Hepatocyte (in vitro differentiated cells): ENCODE data around the gene DNAAF3. TPM values are rescaled to one million over a fixed set of nuclear protein-coding genes. Genes with fewer than 3 reads are reported as not detected.

Experiments
- DNase-seq: peaks from one replicate; pipeline ENCODE4 v3.0.0-alpha.2; 2016; ENCODE audit warnings: low spot score
- H2AFZ ChIP-seq: fragments of 200-600 bp; sonication (generic); 2 replicates; pipeline ENCODE4 v1.6.0; 2016; ENCODE audit warnings: antibody characterized with exemption, mild to moderate bottlenecking
- H3K27ac ChIP-seq: fragments of 200-600 bp; sonication (generic); 2 replicates; pipeline ENCODE4 v1.5.1; 2016; ENCODE audit warnings: mild to moderate bottlenecking
- H3K27me3 ChIP-seq: fragments of 200-600 bp; sonication (generic); 2 replicates; pipeline ENCODE4 v1.6.1; 2016
- H3K36me3 ChIP-seq: fragments of 200-600 bp; sonication (generic); replicated peaks from 2 replicates; pipeline ENCODE4 v1.5.1; 2016; ENCODE audit warnings: low read depth; ENCODE audit not compliant: insufficient read depth
- H3K4me1 ChIP-seq: fragments of 200-600 bp; sonication (generic); 2 replicates; pipeline ENCODE4 v1.5.1; 2016; ENCODE audit warnings: mild to moderate bottlenecking, moderate library complexity; ENCODE audit not compliant: insufficient read depth
- H3K4me2 ChIP-seq: fragments of 200-600 bp; sonication (generic); 2 replicates; pipeline ENCODE4 v1.6.0; 2016
- H3K4me3 ChIP-seq: fragments of 200-600 bp; sonication (generic); 2 replicates; pipeline ENCODE4 v1.5.1; 2016; ENCODE audit warnings: mild to moderate bottlenecking
- H3K79me2 ChIP-seq: fragments of 200-600 bp; sonication (generic); 2 replicates; pipeline ENCODE4 v1.6.0; 2017; ENCODE audit warnings: mild to moderate bottlenecking
- H3K9me2 ChIP-seq: fragments of 200-600 bp; sonication (generic); replicated peaks from 2 replicates; pipeline ENCODE4 v1.6.0; 2017; ENCODE audit warnings: mild to moderate bottlenecking; ENCODE audit not compliant: insufficient read depth
- H3K9me3 ChIP-seq: fragments of 200-600 bp; sonication (generic); 2 replicates; pipeline ENCODE4 v1.5.1; 2016; ENCODE audit warnings: low read depth, mild to moderate bottlenecking
- H4K20me1 ChIP-seq: fragments of 200-600 bp; sonication (generic); 2 replicates; pipeline ENCODE4 v1.6.0; 2016; ENCODE audit warnings: mild to moderate bottlenecking; ENCODE audit not compliant: insufficient read depth, poor library complexity, severe bottlenecking
- CTCF ChIP-seq: fragments of 200-600 bp; sonication (generic); IDR thresholded peaks from 2 replicates; pipeline ENCODE4 v1.5.1; 2016; ENCODE audit warnings: antibody characterized with exemption, mild to moderate bottlenecking; ENCODE audit not compliant: poor library complexity
- EZH2 ChIP-seq: fragments of 200-600 bp; sonication (generic); IDR thresholded peaks from 2 replicates; pipeline ENCODE4 v1.6.1; 2016; ENCODE audit warnings: antibody characterized with exemption, mild to moderate bottlenecking, borderline replicate concordance
- EZH2phosphoT487 ChIP-seq: fragments of 200-600 bp; sonication (generic); IDR thresholded peaks from one replicate; pipeline ENCODE4 v1.6.1; 2018; ENCODE audit warnings: antibody characterized with exemption, mild to moderate bottlenecking, low read depth, moderate library complexity; ENCODE audit not compliant: unreplicated experiment, severe bottlenecking
- WGBS: methylation state at CpG from one replicate; pipeline ENCODE4 v1.1.6; 2016; ENCODE audit warnings: low lambda C conversion rate; ENCODE audit errors: missing lambda C conversion rate; 5-methylcytosine and 5-hydroxymethylcytosine counted together
- polyA plus RNA-seq: library from polyadenylated mRNA; unstranded; fragments of >200 nt; fragmentation: Nextera tagmentation; extraction: Ambion mirVana; gene quantifications from 2 replicates; pipeline ENCODE4 v1.2.1, GENCODE V29; 2016
- total RNA-seq: library from RNA; depleted of rRNA; stranded (reverse); fragments of >200 nt; gene quantifications from 2 replicates; pipeline ENCODE4 v1.2.3, GENCODE V29; 2014

The DNAAF3 gene
- total and polyA plus RNA-seq, 2 experiments from 2014 or later = 0.17 to 4.9 TPM

- Histone ChIP-seq H3K79me2 (no peaks in the 10 kb centered on the region), H3K9me2 (no peaks in the 10 kb centered on the region), H3K27ac (no peak overlapping the region), H2AFZ (no peak overlapping the region), H3K4me2 (no peak overlapping the region), H3K4me1 (no peaks in the 10 kb centered on the region), H3K27me3 (no peaks in the 10 kb centered on the region), H3K36me3 (no peaks in the 10 kb centered on the region), H4K20me1 (no peaks in the 10 kb centered on the region), H3K9me3 (no peaks in the 10 kb centered on the region), H3K4me3 (no peak overlapping the region)
- no peak for DNase-seq
- no peak for TF ChIP-seq EZH2
- no peak for TF ChIP-seq EZH2phosphoT487
- TF ChIP-seq CTCF = no peak
- WGBS = 80% methylated on average over 14 of the region's 14 CpGs
Observed at GRCh38 chr19:55132453-55133129, 33.8 kb downstream of the DNAAF3 start.

GRCh38 chr19:55131421-55131820 is 35.0 kb downstream of the DNAAF3 start:
- TF ChIP-seq EZH2 = no peak
- H3K9me3 ChIP-seq = no peaks in the 10 kb centered on the region
- H3K36me3 ChIP-seq = no peaks in the 10 kb centered on the region
- no peaks in the 10 kb centered on the region for H3K27me3 ChIP-seq
- H3K4me2 ChIP-seq = no peak overlapping the region
- H2AFZ ChIP-seq = no peak overlapping the region
- no peaks in the 10 kb centered on the region for H4K20me1 ChIP-seq
- no peak for DNase-seq
- no peaks in the 10 kb centered on the region for H3K9me2 ChIP-seq
- WGBS = 86% methylated on average over 16 of the region's 16 CpGs
- no peaks in the 10 kb centered on the region for H3K4me1 ChIP-seq
- H3K27ac ChIP-seq = no peak overlapping the region
- H3K4me3 ChIP-seq = no peak overlapping the region
- no peaks in the 10 kb centered on the region for H3K79me2 ChIP-seq

GRCh38 chr19:55119053-55119452 is 47.4 kb downstream of the DNAAF3 start:
- H2AFZ ChIP-seq = peak overlapping the region; percentile 34

More at GRCh38 chr19:55119053-55119452, 47.4 kb downstream of the DNAAF3 start:
- Histone ChIP-seq H4K20me1 (peaks cover 25% of the 10 kb centered on the region), H3K4me1 (peaks cover 19% of the 10 kb centered on the region), H3K27ac (no peak overlapping the region), H3K4me3 (no peak overlapping the region), H3K9me3 (no peaks in the 10 kb centered on the region), H3K27me3 (peaks cover 8% of the 10 kb centered on the region), H3K9me2 (no peaks in the 10 kb centered on the region), H3K79me2 (peaks cover 30% of the 10 kb centered on the region), H3K4me2 (peak overlapping the region; percentile 81), H3K36me3 (no peaks in the 10 kb centered on the region)
- 88% methylated on average over 14 of the region's 14 CpGs for WGBS
- no peak for DNase-seq
- TF ChIP-seq CTCF (no peak), EZH2 (no peak), EZH2phosphoT487 (no peak)
